Activated naive CD4-positive, alpha-beta T cell treated with anti-CD3 and anti-CD28 coated beads for 36 hours (primary cell): ENCODE measurements around the gene SHH. TPM values are rescaled to one million over a fixed set of nuclear protein-coding genes. Genes with fewer than 3 reads are reported as not detected.

ENCODE experiments used
- CTCF ChIA-PET: fragments of 350-600 bp; sonication (Branson Sonifier 250); formaldehyde crosslinking; loops from one replicate; lab custom pipeline; 2021; ENCODE audit warnings: antibody characterized with exemption; lab: Charles Lee
- DNase-seq: peaks from one replicate; pipeline ENCODE4 v3.0.0-alpha.2; 2020
- H3K27ac Mint-ChIP-seq: one replicate; pipeline ENCODE4 v1.8.0; 2021; ENCODE audit warnings: mild to moderate bottlenecking, mixed read lengths
- H3K27me3 Mint-ChIP-seq: one replicate; pipeline ENCODE4 v1.8.0; 2021; ENCODE audit warnings: low read depth, mixed read lengths
- H3K36me3 Mint-ChIP-seq: one replicate; pipeline ENCODE4 v1.8.0; 2021; ENCODE audit warnings: low read depth, mixed read lengths
- H3K4me1 Mint-ChIP-seq: one replicate; pipeline ENCODE4 v1.8.0; 2021; ENCODE audit warnings: low read depth, mixed read lengths
- H3K4me3 Mint-ChIP-seq: one replicate; pipeline ENCODE4 v1.8.0; 2021; ENCODE audit warnings: mild to moderate bottlenecking, moderate library complexity, mixed read lengths
- H3K9me3 Mint-ChIP-seq: one replicate; pipeline ENCODE4 v1.8.0; 2021; ENCODE audit warnings: mixed read lengths
- intact Hi-C: fragments of 100-400 bp; cut with micrococcal nuclease; formaldehyde crosslinking; loops from one replicate; pipeline ENCODE4 v1.15.1; 2023
- total RNA-seq, 2 experiments: library from RNA; stranded (reverse); gene quantifications; one replicate each; pipeline ENCODE4 v1.2.3, GENCODE V29; 2021

The SHH gene
- not detected for total RNA-seq

DNA sequence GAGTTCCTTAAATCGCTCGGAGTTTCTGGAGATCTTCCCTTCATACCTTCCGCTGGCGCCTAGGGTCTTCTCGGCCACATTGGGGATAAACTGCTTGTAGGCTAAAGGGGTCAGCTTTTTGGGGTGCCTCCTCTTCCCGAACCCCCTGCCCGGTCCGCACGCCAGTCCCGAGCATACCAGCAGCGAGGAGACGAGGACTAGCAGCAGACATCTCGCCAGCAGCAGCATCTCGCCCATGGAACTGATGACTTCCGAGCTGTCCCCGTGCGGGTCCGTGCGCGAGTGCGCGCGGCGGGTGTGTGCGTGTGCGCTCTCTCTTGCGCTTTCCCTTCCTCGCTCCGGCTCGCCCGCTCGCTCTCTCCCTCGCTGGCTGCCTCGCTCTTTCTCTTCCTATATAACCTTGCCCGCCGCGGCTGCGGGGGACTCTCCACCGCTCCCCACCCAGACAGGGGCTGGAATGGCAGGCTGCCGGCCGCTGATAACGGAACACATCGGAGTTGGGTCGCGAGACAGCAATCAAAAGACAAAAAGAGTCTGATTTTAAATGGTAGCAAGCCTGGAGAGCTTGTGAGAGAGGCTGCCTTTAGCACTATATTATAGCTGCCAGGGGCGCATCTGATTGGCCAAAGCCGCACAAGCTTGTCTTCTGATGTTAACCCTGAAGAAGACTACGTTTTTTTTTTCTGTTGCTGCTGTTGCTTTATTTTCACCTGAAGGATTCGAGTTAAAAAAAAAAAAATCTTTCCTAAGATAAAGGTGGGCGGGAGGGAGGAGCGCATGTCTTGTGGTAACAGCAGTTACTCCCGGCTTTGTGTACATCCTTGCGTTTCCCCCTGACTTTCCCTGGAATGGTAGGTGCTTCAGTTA lies at the start of gene SHH:
TSS of gene SHH (minus strand) at position 569 of the 867 bp plus-strand sequence. CDS start at position 228, 341 bp downstream.
- Mint-ChIP-seq H3K27me3 (peaks cover 62% of the 10 kb centered on the region), H3K9me3 (no peaks in the 10 kb centered on the region), H3K27ac (no peak within 1 kb of the TSS), H3K36me3 (no peaks in the 10 kb centered on the region), H3K4me1 (peaks cover 33% of the 10 kb centered on the region), H3K4me3 (peak within 1 kb of the TSS; percentile 36)
- CTCF ChIA-PET, result interaction anchor here (0.6 to 1.0 kb wide), 3 partner anchors 8 to 672 kb away, joined by 3 read pairs; no protein-coding TSS in a partner anchor
- DNase-seq, result no peak
- intact Hi-C loops, result loop anchor here (2.0 to 10.0 kb wide), 3 partner anchors 333 to 829 kb away; partner anchors contain the start of gene RNF32

DNA sequence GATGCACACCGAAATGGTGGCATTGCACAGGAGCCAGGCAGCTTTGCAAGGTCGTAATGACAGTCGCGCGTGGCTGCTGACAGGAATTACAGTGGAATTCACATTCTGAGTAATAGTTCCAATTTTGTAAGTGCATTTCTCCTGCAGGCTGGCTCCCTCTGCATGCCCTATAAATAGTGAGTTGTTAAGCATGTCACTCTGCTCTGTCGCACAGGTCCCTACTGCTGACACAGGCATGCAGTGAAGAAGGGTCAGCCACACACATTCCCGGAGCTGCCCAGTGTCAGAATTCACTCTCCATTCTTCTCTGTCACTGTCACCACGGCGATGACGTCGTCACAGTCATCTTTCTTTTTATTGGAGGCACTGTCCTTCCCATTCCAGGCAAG lies 49.2 kb upstream of the SHH start:
- no peak overlapping the region for H3K4me3 Mint-ChIP-seq
- no peak for DNase-seq
- H3K27ac Mint-ChIP-seq, result no peak overlapping the region
- H3K9me3 Mint-ChIP-seq, result no peaks in the 10 kb centered on the region
- intact Hi-C loops, result no loop called here
- H3K27me3 Mint-ChIP-seq, result peaks cover 14% of the 10 kb centered on the region
- H3K4me1 Mint-ChIP-seq, result no peaks in the 10 kb centered on the region
- H3K36me3 Mint-ChIP-seq, result no peaks in the 10 kb centered on the region
- CTCF ChIA-PET, result no interaction called here

DNA sequence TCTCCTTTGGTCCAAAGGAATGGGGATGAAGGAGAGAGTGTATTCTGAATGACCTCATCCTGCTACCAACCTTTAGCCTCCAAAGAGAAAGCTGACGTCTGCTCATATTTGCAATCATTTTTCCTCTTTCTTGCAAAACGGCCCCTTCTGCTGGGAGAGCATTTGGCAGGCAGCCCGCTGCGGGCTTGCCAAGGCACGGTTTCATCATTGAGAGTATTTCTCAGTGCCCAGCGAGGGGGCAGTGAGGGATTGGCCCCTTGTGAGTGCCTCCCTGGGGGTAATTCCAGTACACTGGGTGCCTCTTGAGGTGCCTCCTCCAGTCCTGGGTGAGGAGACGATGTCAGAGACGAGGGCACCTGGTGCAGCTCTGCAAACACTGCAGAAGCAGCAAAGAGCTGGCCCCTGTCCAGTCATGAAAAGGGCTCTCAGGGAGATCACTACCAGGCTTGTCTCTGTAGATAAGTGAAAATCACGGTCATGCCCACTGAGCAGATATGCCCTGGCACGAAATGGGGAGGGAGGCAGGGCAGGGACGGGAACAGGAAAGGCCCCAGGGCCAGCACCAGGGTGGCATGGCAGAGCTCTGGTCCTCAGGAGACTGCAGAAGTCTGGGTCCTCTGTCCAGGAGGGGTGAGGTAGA lies 48.7 kb upstream of the SHH start:
- DNase-seq, result no peak
- Mint-ChIP-seq H3K4me3 (no peak overlapping the region), H3K27me3 (peaks cover 13% of the 10 kb centered on the region), H3K4me1 (no peaks in the 10 kb centered on the region), H3K27ac (no peak overlapping the region), H3K9me3 (no peaks in the 10 kb centered on the region), H3K36me3 (no peaks in the 10 kb centered on the region)
- intact Hi-C loops, result no loop called here
- CTCF ChIA-PET, result no interaction called here

DNA sequence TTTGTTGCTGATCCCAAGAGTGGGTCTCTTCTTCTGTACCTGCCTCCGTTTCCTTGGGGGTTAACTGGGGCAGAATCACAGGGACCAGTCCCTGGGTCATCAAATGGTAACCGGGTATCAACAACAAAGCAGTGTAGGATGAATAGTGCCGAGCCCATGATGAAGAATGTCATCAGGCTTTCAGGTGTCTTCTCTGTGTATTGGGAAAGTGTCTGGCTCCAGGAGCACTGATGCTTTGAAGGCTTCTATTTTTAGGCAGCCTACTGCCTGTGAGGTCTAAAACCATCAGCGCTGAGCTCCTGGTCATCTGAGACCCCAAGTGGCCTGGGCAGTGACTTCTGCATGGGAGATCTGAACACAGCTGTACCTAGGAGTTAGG lies 48.2 kb upstream of the SHH start:
- Mint-ChIP-seq H3K4me1 (no peaks in the 10 kb centered on the region), H3K9me3 (no peaks in the 10 kb centered on the region), H3K27ac (no peak overlapping the region), H3K27me3 (peaks cover 8% of the 10 kb centered on the region), H3K36me3 (no peaks in the 10 kb centered on the region), H3K4me3 (no peak overlapping the region)
- intact Hi-C loops, result no loop called here
- DNase-seq, result no peak
- CTCF ChIA-PET, result no interaction called here

DNA sequence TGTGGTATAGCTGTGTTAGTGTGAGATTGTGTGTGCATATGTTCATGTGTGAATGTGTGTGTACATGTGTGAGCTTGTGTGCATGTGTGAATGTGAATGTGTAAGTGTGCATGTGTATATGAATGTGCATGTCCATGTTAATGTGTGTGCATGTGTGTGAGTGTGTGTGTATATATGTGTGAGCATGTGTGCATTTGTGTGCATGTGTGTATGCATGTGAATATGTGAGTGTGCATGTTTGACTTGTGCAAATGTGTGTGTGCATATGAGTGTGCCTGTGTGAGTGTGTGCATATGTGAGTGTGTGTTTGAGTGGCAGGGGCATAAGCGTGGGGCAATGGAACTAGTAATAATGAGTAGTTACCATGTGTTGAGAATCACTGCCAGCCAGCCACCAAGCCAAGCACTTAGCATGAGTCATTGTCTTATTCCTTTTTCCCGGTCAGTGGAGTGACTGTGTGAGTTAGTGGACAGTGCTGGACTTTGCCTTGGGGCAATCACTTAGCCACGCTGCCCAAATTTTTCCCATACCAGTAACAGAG lies 46.3 kb upstream of the SHH start:
- H3K4me3 Mint-ChIP-seq, result no peak overlapping the region
- intact Hi-C loops, result no loop called here
- CTCF ChIA-PET, result no interaction called here
- no peak for DNase-seq
- H3K36me3 Mint-ChIP-seq, result no peaks in the 10 kb centered on the region
- no peak overlapping the region for H3K27ac Mint-ChIP-seq
- H3K27me3 Mint-ChIP-seq, result peaks cover 3% of the 10 kb centered on the region
- no peaks in the 10 kb centered on the region for H3K4me1 Mint-ChIP-seq
- H3K9me3 Mint-ChIP-seq, result peaks cover 2% of the 10 kb centered on the region

DNA sequence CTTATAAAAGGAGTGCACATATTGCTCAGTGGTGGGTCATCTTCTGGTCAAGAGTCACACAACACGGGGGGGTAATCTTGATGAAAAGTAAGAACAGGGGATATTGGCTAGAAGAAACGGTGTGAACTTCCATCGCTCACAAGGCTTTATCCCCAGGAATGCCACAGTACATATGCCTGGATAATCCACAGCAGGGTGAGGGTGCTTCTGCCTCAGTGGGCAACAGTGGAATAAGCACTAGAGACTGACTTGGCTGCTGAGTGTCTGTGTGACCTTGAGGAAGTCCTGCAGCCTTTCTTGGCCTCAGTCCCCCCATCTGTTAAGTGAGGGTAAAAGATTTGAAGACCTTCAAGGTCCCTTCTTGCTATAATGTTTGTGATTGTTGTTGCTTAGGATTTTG lies 44.9 kb upstream of the SHH start:
- no peaks in the 10 kb centered on the region for H3K4me1 Mint-ChIP-seq
- intact Hi-C loops, result no loop called here
- H3K36me3 Mint-ChIP-seq, result no peaks in the 10 kb centered on the region
- no peak overlapping the region for H3K27ac Mint-ChIP-seq
- H3K4me3 Mint-ChIP-seq, result no peak overlapping the region
- peaks cover 2% of the 10 kb centered on the region for H3K9me3 Mint-ChIP-seq
- no peak for DNase-seq
- CTCF ChIA-PET, result interaction anchor here (0.6 kb wide), 1 partner anchor 948 kb away, joined by 3 read pairs; no protein-coding TSS in a partner anchor
- peaks cover 3% of the 10 kb centered on the region for H3K27me3 Mint-ChIP-seq

DNA sequence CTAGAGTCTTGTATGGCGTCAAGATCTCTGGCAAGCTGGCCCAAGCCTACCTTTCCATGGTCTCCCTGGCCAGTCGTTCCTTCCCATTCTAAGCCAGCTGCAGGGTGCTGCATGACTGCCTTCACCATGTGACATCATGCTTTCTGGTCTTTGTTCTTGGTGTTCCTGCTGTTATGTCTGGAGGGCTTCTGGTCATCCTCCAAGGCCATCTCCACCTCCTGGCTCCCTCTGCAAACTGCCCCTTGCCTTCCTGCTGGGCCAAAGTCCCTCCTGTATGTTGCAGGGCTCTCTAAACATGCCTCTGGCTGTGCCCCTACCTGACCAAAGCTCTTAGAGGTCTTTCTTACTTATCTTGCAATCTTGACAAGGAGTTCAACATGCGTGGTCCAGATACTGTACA lies 44.4 kb upstream of the SHH start:
- CTCF ChIA-PET, result no interaction called here
- no peak for DNase-seq
- H3K36me3 Mint-ChIP-seq, result no peaks in the 10 kb centered on the region
- peaks cover 2% of the 10 kb centered on the region for H3K27me3 Mint-ChIP-seq
- H3K27ac Mint-ChIP-seq, result no peak overlapping the region
- peaks cover 2% of the 10 kb centered on the region for H3K9me3 Mint-ChIP-seq
- H3K4me3 Mint-ChIP-seq, result no peak overlapping the region
- H3K4me1 Mint-ChIP-seq, result no peaks in the 10 kb centered on the region
- intact Hi-C loops, result no loop called here

DNA sequence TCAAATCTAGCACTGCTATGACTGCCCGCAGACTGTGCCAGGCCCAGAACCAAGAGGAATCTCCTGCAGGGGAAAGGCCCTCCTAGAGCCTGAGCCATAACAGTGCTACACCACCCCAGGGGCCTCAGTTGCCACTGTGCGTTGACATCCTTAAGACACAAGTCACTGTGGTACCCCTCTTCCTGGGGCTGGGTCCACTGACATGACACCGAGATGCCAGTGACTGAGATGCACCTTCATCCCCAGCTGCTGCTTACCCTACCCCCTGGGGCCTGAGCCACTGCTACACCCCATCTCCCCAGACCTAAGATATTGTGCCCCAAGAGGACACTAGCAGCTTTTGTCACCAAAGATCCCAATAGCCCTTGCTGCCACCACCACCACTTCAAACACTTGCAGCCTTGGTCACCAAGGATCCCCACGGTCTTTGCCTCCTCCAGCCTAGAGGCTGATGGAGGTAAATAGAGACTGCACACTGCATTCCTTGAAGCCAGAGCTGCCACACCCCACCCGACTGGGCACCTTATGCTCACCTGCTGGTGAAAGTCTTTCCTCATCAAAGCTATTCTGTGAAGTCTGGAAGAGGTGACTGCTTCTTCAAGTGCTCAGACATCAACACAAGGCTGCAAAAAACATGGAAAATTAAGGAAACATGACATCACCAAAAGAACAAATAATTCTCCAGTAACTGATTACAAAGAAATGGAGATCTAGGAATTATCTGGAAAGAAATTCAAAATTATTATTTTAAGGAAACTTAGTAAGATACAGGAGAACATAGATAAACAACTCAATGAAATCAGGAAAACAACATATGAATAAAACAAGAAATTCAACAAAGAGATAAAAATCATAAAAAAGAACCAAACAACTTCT lies 40.4 kb upstream of the SHH start:
- H3K27me3 Mint-ChIP-seq, result peaks cover 2% of the 10 kb centered on the region

DNA sequence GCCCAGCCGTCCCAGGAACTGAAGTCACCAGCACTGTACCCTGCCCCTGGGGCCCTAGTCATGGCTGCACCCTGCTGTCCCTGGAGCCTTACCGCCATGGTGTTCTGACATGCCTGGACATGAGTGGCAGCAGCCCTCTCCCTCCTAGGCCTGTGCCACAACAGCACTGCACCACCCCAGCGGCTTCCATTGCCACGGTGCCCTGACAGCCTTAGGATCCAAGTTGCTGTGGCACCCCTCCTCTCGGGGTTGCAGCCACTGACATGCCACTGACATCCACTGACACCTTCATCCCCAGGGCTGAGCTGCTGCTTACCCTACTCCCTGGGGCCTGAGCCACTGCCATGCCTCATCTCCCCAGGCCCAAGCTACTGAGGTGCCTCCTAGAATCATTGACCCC lies 39.6 kb upstream of the SHH start:
- Mint-ChIP-seq H3K36me3 (no peaks in the 10 kb centered on the region), H3K27ac (no peak overlapping the region), H3K9me3 (peaks cover 2% of the 10 kb centered on the region), H3K4me3 (no peak overlapping the region), H3K4me1 (no peaks in the 10 kb centered on the region), H3K27me3 (peaks cover 2% of the 10 kb centered on the region)
- intact Hi-C loops, result no loop called here
- DNase-seq, result no peak
- CTCF ChIA-PET, result no interaction called here

More for the DNA sequence above, 40.4 kb upstream of the SHH start:
- no peak for DNase-seq
- Mint-ChIP-seq H3K36me3 (no peaks in the 10 kb centered on the region), H3K9me3 (peaks cover 2% of the 10 kb centered on the region), H3K4me1 (no peaks in the 10 kb centered on the region), H3K27ac (no peak overlapping the region), H3K4me3 (no peak overlapping the region)
- CTCF ChIA-PET, result no interaction called here
- intact Hi-C loops, result no loop called here

DNA sequence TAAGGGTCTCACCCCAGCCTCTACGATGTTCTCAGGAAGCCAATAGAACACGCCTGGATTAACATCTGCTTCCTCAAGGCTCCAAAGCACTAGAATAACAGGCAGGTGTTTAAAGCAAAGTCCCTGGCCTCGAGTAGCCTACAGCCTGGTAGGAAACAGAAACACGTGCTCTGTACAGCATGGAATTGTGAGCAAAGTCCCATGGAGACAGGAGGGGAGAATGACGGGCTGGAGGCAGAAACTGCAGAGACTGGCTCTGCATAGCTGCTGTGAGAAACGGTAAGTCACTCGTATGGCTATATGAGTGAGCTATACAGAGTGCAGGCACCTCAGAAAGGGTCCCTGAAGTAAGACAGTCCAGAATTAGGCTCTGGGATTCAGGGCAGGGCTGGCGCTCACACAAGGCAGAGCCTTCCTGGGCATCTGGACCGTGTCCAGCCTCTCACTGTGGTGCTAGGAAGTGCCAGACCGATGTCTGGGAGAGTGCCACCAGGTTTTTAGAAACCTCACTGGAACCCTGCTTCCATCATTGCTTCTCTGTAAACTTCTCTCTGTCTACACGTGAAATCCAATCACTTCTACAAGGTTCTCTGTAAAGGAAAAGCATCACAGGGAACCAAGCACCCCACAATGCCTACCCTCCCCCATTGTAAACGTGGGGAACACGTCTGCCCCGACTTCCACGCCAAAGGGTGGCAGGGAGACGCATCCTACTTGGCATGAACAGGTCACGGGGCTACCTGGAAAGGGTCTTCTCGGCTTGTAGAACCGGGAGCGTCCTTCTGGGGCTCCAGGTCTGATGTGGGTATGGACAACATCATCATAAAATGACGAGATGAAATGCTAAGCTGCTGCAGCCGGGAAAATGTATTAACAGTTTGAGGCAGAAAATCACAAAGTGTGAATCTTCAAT lies 38.8 kb upstream of the SHH start:
- no peak for DNase-seq
- Mint-ChIP-seq H3K36me3 (no peaks in the 10 kb centered on the region), H3K27me3 (peaks cover 2% of the 10 kb centered on the region), H3K4me1 (no peaks in the 10 kb centered on the region), H3K4me3 (no peak overlapping the region), H3K9me3 (peaks cover 2% of the 10 kb centered on the region), H3K27ac (no peak overlapping the region)
- CTCF ChIA-PET, result no interaction called here
- intact Hi-C loops, result no loop called here

DNA sequence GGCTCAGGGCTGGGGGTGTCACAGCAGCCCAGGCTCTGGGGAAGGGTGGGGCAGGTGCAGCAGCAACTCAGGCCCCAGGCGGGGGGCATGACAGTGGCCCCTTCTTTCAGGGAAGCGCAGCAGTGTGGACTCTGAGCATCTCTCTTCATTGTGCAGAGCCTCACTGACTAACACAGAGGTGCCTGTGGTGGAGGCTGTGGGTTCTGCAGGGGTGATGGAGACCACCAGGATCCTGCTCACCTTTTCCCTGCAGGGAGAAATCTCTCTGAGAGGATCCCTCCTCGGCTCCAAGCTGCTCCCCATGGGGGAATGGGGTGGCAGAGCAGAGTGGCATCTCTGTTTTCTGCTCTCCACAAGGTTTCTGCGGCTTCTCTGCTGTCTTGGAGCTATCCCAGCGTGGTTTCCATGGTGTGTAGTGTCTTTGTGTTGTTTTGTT lies 37.8 kb upstream of the SHH start:
- H3K4me1 Mint-ChIP-seq, result no peaks in the 10 kb centered on the region
- no peak overlapping the region for H3K27ac Mint-ChIP-seq
- H3K27me3 Mint-ChIP-seq, result peaks cover 2% of the 10 kb centered on the region
- no peak for DNase-seq
- no peaks in the 10 kb centered on the region for H3K36me3 Mint-ChIP-seq
- CTCF ChIA-PET, result no interaction called here
- H3K9me3 Mint-ChIP-seq, result peaks cover under 1% of the 10 kb centered on the region
- intact Hi-C loops, result no loop called here
- no peak overlapping the region for H3K4me3 Mint-ChIP-seq
